Glomerular endothelial cell (primary cell): Measurements from ENCODE around the gene IL6ST. TPM values are rescaled to one million over a fixed set of nuclear protein-coding genes. Genes with fewer than 3 reads are reported as not detected.

ENCODE experiments used
- DNase-seq: peaks from one replicate; pipeline ENCODE4 v3.0.0-alpha.2; 2011; ENCODE audit warnings: low read depth, low spot score; ENCODE audit errors: extremely low read depth
- total RNA-seq: library from RNA; depleted of rRNA; stranded (reverse); fragments of >200 nt; gene quantifications from 2 replicates; pipeline ENCODE4 v1.2.3, GENCODE V29; 2015

Gene IL6ST
- total RNA-seq, 1 donor from 2014 or later, result 434 TPM

GRCh38 chr5:55900068-55900467 is 94.7 kb downstream of the IL6ST start:
- DNase-seq, result no peak

- no peak for DNase-seq
Measured at GRCh38 chr5:55899344-55899743, 95.4 kb downstream of the IL6ST start.

DNA sequence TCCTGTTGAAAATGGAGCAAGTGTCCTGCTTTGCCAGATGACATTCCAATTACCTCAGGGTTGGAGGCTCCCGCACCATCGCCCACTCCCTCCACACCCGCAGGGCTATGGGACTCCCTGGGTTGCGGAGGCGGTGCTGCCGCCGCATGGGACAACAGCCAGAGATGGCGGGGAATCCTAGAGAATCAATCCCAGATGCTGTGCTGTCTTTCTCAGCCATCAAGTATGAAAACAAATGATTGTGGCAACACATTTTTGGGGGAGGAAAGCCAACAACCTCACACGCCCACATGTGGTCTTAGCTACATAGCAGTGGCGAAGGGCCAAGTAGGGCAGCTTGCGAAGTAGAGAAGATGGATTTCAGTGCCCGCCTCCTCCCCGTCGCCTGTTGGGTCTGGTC is 96.9 kb downstream of the IL6ST start:
- DNase-seq, result no peak

DNA sequence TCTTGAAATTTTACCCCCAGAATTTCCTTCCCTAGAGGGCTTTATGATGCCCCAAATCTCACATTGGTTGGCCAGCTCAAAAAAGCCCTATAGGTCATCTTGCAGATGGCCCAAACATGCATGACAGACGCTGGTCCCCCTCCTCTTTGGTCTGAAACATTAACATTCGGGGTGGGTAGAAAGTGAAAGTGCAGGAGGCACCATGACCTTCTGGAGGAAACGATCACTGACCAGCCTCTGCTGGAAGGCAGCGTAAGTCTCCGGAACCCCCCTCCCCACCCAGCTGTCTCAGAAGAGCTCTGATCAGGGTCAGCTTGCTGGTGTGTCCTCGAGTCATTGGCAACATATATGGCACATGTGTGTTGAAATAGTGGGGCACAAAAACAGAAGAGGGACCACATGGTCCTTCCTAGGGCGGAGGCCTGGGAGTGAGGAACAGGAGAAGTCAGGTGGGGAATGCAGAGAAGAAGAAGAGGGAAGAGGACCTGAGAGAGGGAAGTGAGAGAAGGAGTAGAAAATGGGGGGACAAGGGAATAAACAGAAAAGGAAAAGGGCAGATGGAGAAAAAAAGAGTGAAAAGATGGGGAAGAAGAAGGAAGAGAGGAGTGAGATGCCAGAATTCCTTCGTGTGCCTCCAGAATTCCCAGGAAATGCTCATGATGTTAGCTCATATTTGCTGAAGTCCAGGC is 97.4 kb downstream of the IL6ST start:
- no peak for DNase-seq

DNA sequence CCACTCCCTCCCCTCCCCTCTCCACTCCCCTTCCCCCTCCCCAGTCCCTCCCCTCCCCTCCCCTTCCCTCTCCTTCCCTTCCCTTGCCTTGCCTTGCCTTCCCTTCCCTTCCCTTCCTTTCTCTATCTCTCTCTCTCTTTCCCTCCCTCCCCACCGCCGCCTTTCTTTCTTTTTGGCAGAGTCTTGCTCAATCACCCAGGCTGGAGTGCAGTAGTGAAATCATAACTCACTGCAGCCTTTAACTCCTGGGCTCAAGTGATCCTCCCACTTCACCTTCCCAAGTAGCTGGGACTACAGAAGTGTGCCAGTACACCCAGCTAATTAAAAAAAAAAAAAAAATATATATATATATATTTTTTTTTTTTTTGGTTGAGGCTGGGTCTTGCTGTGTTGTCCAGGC is 98.1 kb downstream of the IL6ST start:
- DNase-seq, result no peak

GRCh38 chr5:55896238-55896637 is 98.5 kb downstream of the IL6ST start:
- no peak for DNase-seq

DNA sequence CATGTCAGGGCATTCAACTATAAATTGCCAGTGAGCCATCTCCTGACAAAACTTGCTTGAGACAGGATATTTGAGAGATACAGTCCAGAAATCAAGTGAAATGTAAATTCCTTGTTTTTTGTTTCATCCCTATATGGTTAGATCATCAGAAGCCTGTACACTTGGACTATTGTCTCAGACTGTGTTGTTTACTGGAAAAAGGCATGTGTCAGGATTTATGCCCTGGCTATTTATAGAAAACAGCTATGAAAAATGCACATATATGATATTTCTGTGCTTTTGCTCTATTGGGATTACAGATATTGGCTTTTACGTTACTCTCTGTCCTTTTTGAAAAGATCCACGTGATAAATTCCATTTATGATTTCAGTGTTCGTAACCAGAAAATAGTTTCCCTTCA is 99.4 kb downstream of the IL6ST start:
- no peak for DNase-seq

DNA sequence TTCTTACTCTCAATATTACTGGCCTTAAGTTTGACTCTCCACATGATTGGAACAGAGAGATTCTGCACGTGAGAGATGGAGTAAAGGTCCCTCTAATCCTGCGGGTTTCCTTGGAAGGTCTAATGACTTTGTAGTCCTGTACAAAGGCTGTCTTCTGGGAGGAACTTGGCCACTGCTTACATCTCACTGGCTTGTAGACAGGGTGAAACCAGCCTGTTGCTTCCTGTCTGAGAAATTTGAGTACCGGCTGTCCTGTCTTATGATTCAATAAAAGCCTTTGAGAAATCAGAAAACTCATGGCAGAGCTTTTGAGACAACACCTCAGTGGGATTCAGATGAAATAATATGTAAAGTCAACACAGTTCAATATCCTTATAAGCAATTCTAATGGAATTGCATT is 100.6 kb downstream of the IL6ST start:
- DNase-seq, result no peak

DNA sequence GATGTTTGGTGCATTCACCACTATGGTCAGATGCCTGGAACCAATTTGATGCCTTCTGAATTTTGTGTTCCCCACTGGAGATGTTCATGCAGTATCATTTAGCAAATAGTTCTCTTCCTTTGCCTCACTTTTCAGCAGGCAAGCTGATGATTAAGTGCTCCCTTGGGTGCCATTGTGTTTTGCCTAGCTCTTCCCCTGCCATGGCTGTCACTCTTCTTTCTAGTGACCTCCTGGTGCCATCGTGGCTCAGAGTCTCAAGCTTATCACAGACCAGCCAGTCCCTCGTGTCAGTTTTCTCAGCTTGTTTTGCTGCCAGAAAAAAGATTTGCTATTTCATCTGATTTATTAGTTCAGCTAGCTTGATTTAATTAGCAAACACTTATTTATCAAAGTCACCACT is 102.3 kb downstream of the IL6ST start:
- no peak for DNase-seq

- no peak for DNase-seq
Measured at GRCh38 chr5:55888205-55888604, 106.6 kb downstream of the IL6ST start.

DNA sequence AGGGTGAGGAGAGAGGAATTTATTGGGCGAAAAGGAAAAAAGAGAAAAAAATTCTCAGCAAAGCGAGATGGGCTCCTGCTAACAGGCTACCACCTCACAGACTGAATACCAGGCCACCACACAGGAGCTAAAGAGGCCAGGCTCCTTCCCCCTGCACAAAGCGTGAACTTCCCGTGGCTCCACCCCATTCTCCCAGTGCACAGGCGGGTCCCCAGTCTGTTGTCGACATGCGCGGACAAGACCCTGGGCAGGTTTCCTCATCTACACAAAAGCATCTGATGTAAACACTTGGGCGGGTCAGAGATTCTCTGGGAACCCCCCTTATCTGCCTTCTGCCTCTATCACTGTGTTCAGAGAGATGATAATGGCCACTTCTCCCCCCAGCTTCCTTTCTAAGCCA is 109.4 kb downstream of the IL6ST start:
- no peak for DNase-seq

Other genes starting within 250 kb of the IL6ST start
- 0.76 and 3.5 TPM in 2 replicates for gene IL31RA, start 143.6 kb downstream of the IL6ST start, total RNA-seq
- 0.47 and 1.2 TPM in 2 replicates for gene ANKRD55, start 238.4 kb upstream of the IL6ST start, total RNA-seq